H7 (cell line): ENCODE data around the gene SH3D19. TPM values are rescaled to one million over a fixed set of nuclear protein-coding genes. Genes with fewer than 3 reads are reported as not detected.
"Not testable (repeated sequence)": the region's sequence is repeated elsewhere in the genome, so short reads cannot be mapped to it uniquely, and the experiment has no call there.

Experiments used
- DNase-seq: peaks from one replicate; pipeline ENCODE4 v3.0.0; 2012
- H3K27me3 ChIP-seq: 2 replicates; pipeline ENCODE4 v1.6.0; 2011; ENCODE audit warnings: mild to moderate bottlenecking, low read length; ENCODE audit not compliant: control insufficient read depth, insufficient read depth
- H3K36me3 ChIP-seq: replicated peaks from 2 replicates; pipeline ENCODE4 v1.5.1; 2011; ENCODE audit warnings: low read length; ENCODE audit not compliant: control insufficient read depth, insufficient read depth
- H3K4me3 ChIP-seq: 2 replicates; pipeline ENCODE4 v1.5.1; 2011; ENCODE audit warnings: low read depth, mild to moderate bottlenecking, control low read depth, low read length, moderate library complexity; ENCODE audit not compliant: insufficient read depth
- total RNA-seq: library from RNA; depleted of rRNA; stranded (reverse); fragments of >200 nt; shearing (Covaris generic); gene quantifications from 2 replicates; pipeline ENCODE4 v1.2.3, GENCODE V29; 2014

SH3D19 gene
- total RNA-seq, 1 experiment from 2014 or later, result 24.8 TPM

GRCh38 chr4:151331276-151332042 is 6.1 kb upstream of the SH3D19 start:
- no peak for DNase-seq
- Histone ChIP-seq H3K36me3 (no peaks in the 10 kb centered on the region), H3K4me3 (no peak overlapping the region), H3K27me3 (no peaks in the 10 kb centered on the region)

- Histone ChIP-seq H3K4me3 (no peak overlapping the region), H3K27me3 (no peaks in the 10 kb centered on the region)
Measured at GRCh38 chr4:151329217-151330007, 4.0 kb upstream of the SH3D19 start.

GRCh38 chr4:151325949-151326246 is 493 bp upstream of the SH3D19 start:
- DNase-seq, result no peak
- H3K27me3 ChIP-seq, result no peaks in the 10 kb centered on the region
- H3K4me3 ChIP-seq, result peak overlapping the region; percentile 72
- H3K36me3 ChIP-seq, result no peaks in the 10 kb centered on the region

More at GRCh38 chr4:151329217-151330007, 4.0 kb upstream of the SH3D19 start:
- DNase-seq, result no peak
- no peaks in the 10 kb centered on the region for H3K36me3 ChIP-seq

GRCh38 chr4:151324752-151325110 is 674 bp downstream of the SH3D19 start:
- H3K36me3 ChIP-seq, result no peaks in the 10 kb centered on the region
- H3K4me3 ChIP-seq, result peak overlapping the region; percentile 72
- no peaks in the 10 kb centered on the region for H3K27me3 ChIP-seq
- peak; percentile 71 for DNase-seq

- H3K36me3 ChIP-seq, result no peaks in the 10 kb centered on the region
- H3K4me3 ChIP-seq, result peak overlapping the region; percentile 72
- no peaks in the 10 kb centered on the region for H3K27me3 ChIP-seq
- DNase-seq, result peak; percentile 57
Measured at GRCh38 chr4:151324124-151324751, 1.2 kb downstream of the SH3D19 start.

GRCh38 chr4:151323667-151324066 is 1.7 kb downstream of the SH3D19 start:
- Histone ChIP-seq H3K36me3 (no peaks in the 10 kb centered on the region), H3K27me3 (no peaks in the 10 kb centered on the region), H3K4me3 (peak overlapping the region; percentile 72)
- no peak for DNase-seq

GRCh38 chr4:151322570-151322969 is 2.8 kb downstream of the SH3D19 start:
- no peak for DNase-seq
- no peaks in the 10 kb centered on the region for H3K27me3 ChIP-seq
- no peaks in the 10 kb centered on the region for H3K36me3 ChIP-seq
- H3K4me3 ChIP-seq, result no peak overlapping the region

GRCh38 chr4:151322161-151322560 is 3.2 kb downstream of the SH3D19 start:
- not testable (repeated sequence) for H3K27me3 ChIP-seq, H3K36me3 ChIP-seq, H3K4me3 ChIP-seq, DNase-seq

GRCh38 chr4:151321586-151321985 is 3.8 kb downstream of the SH3D19 start:
- Histone ChIP-seq H3K27me3 (no peaks in the 10 kb centered on the region), H3K4me3 (no peak overlapping the region), H3K36me3 (no peaks in the 10 kb centered on the region)
- no peak for DNase-seq

GRCh38 chr4:151319490-151319889 is 5.9 kb downstream of the SH3D19 start:
- DNase-seq, result no peak
- Histone ChIP-seq H3K4me3 (no peak overlapping the region), H3K36me3 (no peaks in the 10 kb centered on the region), H3K27me3 (no peaks in the 10 kb centered on the region)

GRCh38 chr4:151318307-151319006 is 6.9 kb downstream of the SH3D19 start:
- Histone ChIP-seq H3K27me3 (no peaks in the 10 kb centered on the region), H3K4me3 (no peak overlapping the region), H3K36me3 (no peaks in the 10 kb centered on the region)
- no peak for DNase-seq

- DNase-seq, result no peak
- no peaks in the 10 kb centered on the region for H3K27me3 ChIP-seq
- no peak overlapping the region for H3K4me3 ChIP-seq
- no peaks in the 10 kb centered on the region for H3K36me3 ChIP-seq
Measured at GRCh38 chr4:151316645-151317044, 8.8 kb downstream of the SH3D19 start.

GRCh38 chr4:151315212-151315886 is 10.1 kb downstream of the SH3D19 start:
- no peaks in the 10 kb centered on the region for H3K36me3 ChIP-seq
- H3K4me3 ChIP-seq, result no peak overlapping the region
- no peaks in the 10 kb centered on the region for H3K27me3 ChIP-seq
- no peak for DNase-seq

- Histone ChIP-seq H3K27me3 (no peaks in the 10 kb centered on the region), H3K36me3 (no peaks in the 10 kb centered on the region), H3K4me3 (no peak overlapping the region)
- DNase-seq, result no peak
Measured at GRCh38 chr4:151314479-151314878, 10.9 kb downstream of the SH3D19 start.
